GM12874 (cell line): ENCODE measurements around the gene IL20.

Experiments used
- CTCF ChIP-seq: IDR thresholded peaks from 2 replicates; pipeline ENCODE4 v1.5.1; 2011; ENCODE audit warnings: low read depth, mild to moderate bottlenecking, control low read depth, low read length, moderate library complexity; ENCODE audit not compliant: insufficient read depth

The IL20 gene

GRCh38 chr1:206890125-206891060 is 25.0 kb downstream of the IL20 start:
- no peak for TF ChIP-seq CTCF

- no peak for TF ChIP-seq CTCF
Observed at GRCh38 chr1:206891412-206891811, 26.0 kb downstream of the IL20 start.

- no peak for TF ChIP-seq CTCF
Observed at GRCh38 chr1:206892351-206892984, 27.0 kb downstream of the IL20 start.

- TF ChIP-seq CTCF, result no peak
Observed at GRCh38 chr1:206893380-206893779, 28.0 kb downstream of the IL20 start.

- TF ChIP-seq CTCF, result no peak
Observed at GRCh38 chr1:206895325-206895724, 29.9 kb downstream of the IL20 start.

- TF ChIP-seq CTCF, result no peak
Observed at GRCh38 chr1:206895837-206896242, 30.4 kb downstream of the IL20 start.

- no peak for TF ChIP-seq CTCF
Observed at GRCh38 chr1:206896261-206896660, 30.8 kb downstream of the IL20 start.
